HEK293 (cell line): ENCODE measurements around the gene NAV2.

Experiments used
- CTCF ChIP-seq: fragments of 450-650 bp; formaldehyde crosslinking; IDR thresholded peaks from 2 replicates; pipeline ENCODE4 v1.5.1; 2016; ENCODE audit warnings: missing biosample characterization, missing genetic modification characterization
- GLI4 ChIP-seq: fragments of 450-650 bp; formaldehyde crosslinking; IDR thresholded peaks from 2 replicates; pipeline ENCODE4 v1.5.1; 2016; ENCODE audit warnings: missing biosample characterization, missing genetic modification characterization
- SETDB1 ChIP-seq: IDR thresholded peaks from one replicate; pipeline ENCODE4 v1.6.1; 2017; ENCODE audit warnings: mild to moderate bottlenecking, low read length, moderate library complexity, mixed read lengths; ENCODE audit not compliant: insufficient read length
- TCF7L2 ChIP-seq: IDR thresholded peaks from 2 replicates; pipeline ENCODE4 v1.6.1; 2011; ENCODE audit warnings: low read depth, mild to moderate bottlenecking, inconsistent platforms, low read length, moderate library complexity, borderline replicate concordance
- ZNF426 ChIP-seq: fragments of 450-650 bp; formaldehyde crosslinking; IDR thresholded peaks from 2 replicates; pipeline ENCODE4 v1.5.1; 2017; ENCODE audit warnings: missing biosample characterization, missing genetic modification characterization, mild to moderate bottlenecking, inconsistent platforms, moderate library complexity
- ZNF449 ChIP-seq: fragments of 450-650 bp; formaldehyde crosslinking; IDR thresholded peaks from 2 replicates; pipeline ENCODE4 v1.5.1; 2017; ENCODE audit warnings: missing biosample characterization, mild to moderate bottlenecking, missing genetic modification characterization, moderate library complexity
- ZNF580 ChIP-seq: fragments of 450-650 bp; formaldehyde crosslinking; IDR thresholded peaks from 2 replicates; pipeline ENCODE4 v1.5.1; 2016; ENCODE audit warnings: missing biosample characterization, missing genetic modification characterization

DNA sequence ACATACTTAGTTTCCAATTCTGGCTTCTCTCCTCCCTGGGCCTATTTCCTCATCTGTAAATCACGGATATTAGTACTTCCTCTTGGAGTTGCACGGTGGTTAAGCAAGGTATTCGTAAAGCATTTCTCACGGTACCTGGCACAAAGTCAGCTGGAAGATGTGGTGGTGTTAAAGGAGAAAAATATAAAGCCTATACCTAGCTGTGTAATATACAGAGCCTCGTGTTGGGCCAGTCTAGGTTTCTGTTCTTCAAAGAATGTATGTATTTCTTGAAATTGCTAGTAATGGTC, 400.5 kb downstream of the NAV2 start:
- no peak for TF ChIP-seq CTCF
- no peak for TF ChIP-seq ZNF426
- TF ChIP-seq ZNF580 (tag by site-specific recombination) = no peak
- TF ChIP-seq TCF7L2 = no peak
- no peak for TF ChIP-seq ZNF449 (tag by site-specific recombination)
- no peak for TF ChIP-seq GLI4
- TF ChIP-seq SETDB1 = no peak
